ENCODE measurements around the gene DENND1A.
"Not testable (repeated sequence)": the region's sequence is repeated elsewhere in the genome, so short reads cannot be mapped to it uniquely, and the experiment has no call there.

The DENND1A gene

GRCh38 chr9:123414204-123414603 is 515.7 kb downstream of the DENND1A start:
- no peak for DNase-seq (ENCODE audit: low read depth, low spot score)

GRCh38 chr9:123412171-123412820 is 517.6 kb downstream of the DENND1A start:
- no peak for DNase-seq (ENCODE audit: low read depth, low spot score)

GRCh38 chr9:123411636-123412035 is 518.3 kb downstream of the DENND1A start:
- no peak for DNase-seq (ENCODE audit: low read depth, low spot score)

GRCh38 chr9:123411191-123411590 is 518.7 kb downstream of the DENND1A start:
- no peak for DNase-seq (ENCODE audit: low read depth, low spot score)

GRCh38 chr9:123410281-123410910 is 519.5 kb downstream of the DENND1A start:
- no peak for DNase-seq (ENCODE audit: low read depth, low spot score)

- DNase-seq (ENCODE audit: low read depth, low spot score) = no peak
Observed at GRCh38 chr9:123408313-123409262, 521.3 kb downstream of the DENND1A start.

- DNase-seq (ENCODE audit: low read depth, low spot score) = no peak
Observed at GRCh38 chr9:123407217-123407851, 522.6 kb downstream of the DENND1A start.

- no peak for DNase-seq (ENCODE audit: low read depth, low spot score)
Observed at GRCh38 chr9:123406691-123407216, 523.2 kb downstream of the DENND1A start.

- DNase-seq (ENCODE audit: low read depth, low spot score) = no peak
Observed at GRCh38 chr9:123406016-123406415, 523.9 kb downstream of the DENND1A start.

GRCh38 chr9:123402981-123403509 is 526.9 kb downstream of the DENND1A start:
- no peak for DNase-seq (ENCODE audit: low read depth, low spot score)

- DNase-seq (ENCODE audit: low read depth, low spot score) = no peak
Observed at GRCh38 chr9:123401879-123402513, 527.9 kb downstream of the DENND1A start.

- no peak for DNase-seq (ENCODE audit: low read depth, low spot score)
Observed at GRCh38 chr9:123400926-123401503, 528.9 kb downstream of the DENND1A start.

GRCh38 chr9:123399803-123400378 is 530.0 kb downstream of the DENND1A start:
- DNase-seq (ENCODE audit: low read depth, low spot score) = no peak

GRCh38 chr9:123398938-123399337 is 531.0 kb downstream of the DENND1A start:
- not testable (repeated sequence) for DNase-seq (ENCODE audit: low read depth, low spot score)

- no peak for DNase-seq (ENCODE audit: low read depth, low spot score)
Observed at GRCh38 chr9:123397975-123398374, 532.0 kb downstream of the DENND1A start.

- DNase-seq (ENCODE audit: low read depth, low spot score) = no peak
Observed at GRCh38 chr9:123395689-123396511, 534.0 kb downstream of the DENND1A start.

GRCh38 chr9:123395276-123395688 is 534.6 kb downstream of the DENND1A start:
- peak; percentile 27 for DNase-seq (ENCODE audit: low read depth, low spot score)

- no peak for DNase-seq (ENCODE audit: low read depth, low spot score)
Observed at GRCh38 chr9:123394291-123395235, 535.4 kb downstream of the DENND1A start.
